Measurements from ENCODE around the gene TPD52L1.

TPD52L1 gene

DNA sequence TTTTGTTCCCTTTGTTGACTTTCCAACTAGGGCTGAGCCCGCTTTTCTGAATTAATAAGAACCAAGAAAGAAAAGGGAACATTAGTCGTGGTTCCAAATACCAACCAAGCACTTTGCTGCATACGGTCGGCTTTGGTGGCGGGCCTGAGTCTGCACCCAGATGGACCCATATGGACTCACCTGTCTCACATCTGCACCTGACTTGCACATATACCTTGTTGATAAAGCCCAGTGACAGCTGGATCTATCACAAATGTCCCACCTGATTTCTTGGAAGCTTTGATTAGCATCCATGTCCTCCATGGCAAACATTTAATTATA is 39.0 kb downstream of the TPD52L1 start:
- H3K9me3 ChIP-seq: no peaks in the 10 kb centered on the region
- no peak overlapping the region for H3K4me3 ChIP-seq (ENCODE audit: low read depth in 1 of 2, low read length in 1 of 2)
- no peaks in the 10 kb centered on the region for H3K36me3 ChIP-seq
- TF ChIP-seq CTCF (IDR thresholded peaks at IDR 0.05): no peak
- H3K27me3 ChIP-seq: no peaks in the 10 kb centered on the region
- no peak overlapping the region for H3K27ac ChIP-seq
- no peaks in the 10 kb centered on the region for H3K4me1 ChIP-seq (ENCODE audit: control insufficient read depth in 1 of 2, insufficient read depth in 1 of 2, low read depth in 1 of 2, low read length in 1 of 2)

DNA sequence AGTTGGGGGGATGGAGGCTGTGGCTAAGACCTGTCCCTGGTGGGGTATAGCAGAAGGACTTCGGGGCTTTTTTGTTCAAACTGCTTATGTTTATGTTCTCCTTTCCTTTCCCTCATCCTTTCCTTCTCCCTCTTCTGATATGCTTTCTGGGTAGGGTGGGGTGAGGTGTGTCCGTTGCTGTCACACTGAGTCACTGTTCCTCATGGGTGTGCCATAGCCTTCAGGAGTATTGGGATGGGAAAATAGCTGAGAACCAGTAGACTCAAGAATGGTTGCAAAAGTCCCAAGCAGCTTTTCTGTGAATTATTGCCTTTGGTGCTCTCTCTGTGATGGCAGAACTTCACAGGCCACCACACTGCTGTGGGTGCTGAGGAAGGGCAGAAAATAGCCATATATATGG is 39.6 kb downstream of the TPD52L1 start:
- no peak for TF ChIP-seq CTCF (IDR thresholded peaks at IDR 0.05)
- Histone ChIP-seq H3K4me1 (ENCODE audit: control insufficient read depth in 1 of 2, insufficient read depth in 1 of 2, low read depth in 1 of 2, low read length in 1 of 2) (no peaks in the 10 kb centered on the region), H3K36me3 (no peaks in the 10 kb centered on the region), H3K9me3 (no peaks in the 10 kb centered on the region), H3K27me3 (no peaks in the 10 kb centered on the region), H3K4me3 (ENCODE audit: low read depth in 1 of 2, low read length in 1 of 2) (no peak overlapping the region), H3K27ac (no peak overlapping the region)

DNA sequence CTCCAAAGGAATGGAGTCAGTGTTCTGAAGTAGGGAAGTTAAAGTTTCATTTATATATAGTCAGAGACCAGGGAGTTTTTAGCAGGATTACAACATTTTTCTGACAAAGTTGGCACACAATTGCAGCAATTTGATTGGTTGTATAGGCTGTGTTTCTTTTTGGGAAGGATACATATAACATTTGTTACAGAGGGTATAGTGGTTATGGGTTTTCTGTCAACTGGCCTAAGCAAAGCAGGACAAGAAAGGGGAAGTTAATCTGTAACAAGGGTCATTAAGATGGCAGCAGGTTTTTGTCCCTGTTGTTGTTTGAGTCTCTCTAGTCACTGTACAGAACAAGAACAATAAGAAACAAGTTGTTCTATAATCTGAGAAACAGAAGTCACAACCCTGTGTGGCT is 41.4 kb downstream of the TPD52L1 start:
- Histone ChIP-seq H3K4me1 (ENCODE audit: control insufficient read depth in 1 of 2, insufficient read depth in 1 of 2, low read depth in 1 of 2, low read length in 1 of 2) (no peaks in the 10 kb centered on the region), H3K27ac (no peak overlapping the region), H3K27me3 (no peaks in the 10 kb centered on the region), H3K9me3 (no peaks in the 10 kb centered on the region), H3K4me3 (ENCODE audit: low read depth in 1 of 2, low read length in 1 of 2) (no peak overlapping the region), H3K36me3 (no peaks in the 10 kb centered on the region)
- TF ChIP-seq CTCF (IDR thresholded peaks at IDR 0.05): no peak

GRCh38 chr6:125195526-125195925 is 42.0 kb downstream of the TPD52L1 start:
- Histone ChIP-seq H3K4me3 (ENCODE audit: low read depth in 1 of 2, low read length in 1 of 2) (no peak overlapping the region), H3K27ac (no peak overlapping the region), H3K27me3 (no peaks in the 10 kb centered on the region), H3K9me3 (no peaks in the 10 kb centered on the region), H3K36me3 (no peaks in the 10 kb centered on the region), H3K4me1 (ENCODE audit: control insufficient read depth in 1 of 2, insufficient read depth in 1 of 2, low read depth in 1 of 2, low read length in 1 of 2) (no peaks in the 10 kb centered on the region)
- no peak for TF ChIP-seq CTCF (IDR thresholded peaks at IDR 0.05)

- no peak overlapping the region for H3K4me3 ChIP-seq (ENCODE audit: low read depth in 1 of 2, low read length in 1 of 2)
- TF ChIP-seq CTCF (IDR thresholded peaks at IDR 0.05): no peak
Observed at GRCh38 chr6:125196613-125197012, 43.0 kb downstream of the TPD52L1 start.

DNA sequence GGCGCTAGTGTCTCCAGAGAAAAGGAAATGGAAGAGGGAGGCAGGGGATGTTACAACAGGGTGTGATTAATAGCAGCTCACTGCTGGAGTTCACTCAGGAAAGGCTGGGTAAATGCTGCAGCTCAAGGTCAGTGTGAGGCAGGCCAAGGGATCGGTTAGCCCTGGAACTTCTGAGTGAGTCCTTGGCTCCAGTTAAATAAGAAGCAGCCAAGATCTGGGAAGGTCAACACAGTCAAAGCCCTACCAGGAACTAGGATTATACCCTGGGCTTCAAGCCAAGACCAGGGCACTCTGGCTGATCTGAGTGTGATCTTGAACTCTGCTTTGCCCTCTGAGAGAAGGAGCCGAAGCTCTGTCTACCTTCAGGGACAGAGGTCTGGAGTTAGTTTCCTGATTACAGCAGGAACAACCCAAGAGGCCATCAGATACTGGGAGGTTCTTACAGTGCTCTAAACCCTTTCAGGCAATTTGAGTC is 44.3 kb downstream of the TPD52L1 start:
- Histone ChIP-seq H3K4me1 (ENCODE audit: control insufficient read depth in 1 of 2, insufficient read depth in 1 of 2, low read depth in 1 of 2, low read length in 1 of 2) (no peaks in the 10 kb centered on the region), H3K27ac (no peak overlapping the region)

More at GRCh38 chr6:125196613-125197012, 43.0 kb downstream of the TPD52L1 start:
- H3K36me3 ChIP-seq: no peaks in the 10 kb centered on the region
- H3K27me3 ChIP-seq: no peaks in the 10 kb centered on the region
- no peaks in the 10 kb centered on the region for H3K4me1 ChIP-seq (ENCODE audit: control insufficient read depth in 1 of 2, insufficient read depth in 1 of 2, low read depth in 1 of 2, low read length in 1 of 2)
- H3K27ac ChIP-seq: no peak overlapping the region
- no peaks in the 10 kb centered on the region for H3K9me3 ChIP-seq

More for the DNA sequence above, 44.3 kb downstream of the TPD52L1 start:
- Histone ChIP-seq H3K36me3 (no peaks in the 10 kb centered on the region), H3K27me3 (no peaks in the 10 kb centered on the region), H3K9me3 (no peaks in the 10 kb centered on the region), H3K4me3 (ENCODE audit: low read depth in 1 of 2, low read length in 1 of 2) (no peak overlapping the region)
- no peak for TF ChIP-seq CTCF (IDR thresholded peaks at IDR 0.05)

All from neutrophil (primary cell).